OCI-LY3 (cell line): ENCODE results near the gene GJC3.
A peak's percentile ranks its signal among the peaks of the same experiment; 100 is the strongest.
"Not testable (repeated sequence)": the region's sequence is repeated elsewhere in the genome, so short reads cannot be mapped to it uniquely, and the experiment has no call there.

Experiments
- H2AFZ ChIP-seq: fragments of 200-600, 300-600 bp; shearing (Covaris generic); 2 replicates; pipeline ENCODE4 v1.6.0; 2014; ENCODE audit warnings: antibody characterized with exemption, low read depth, low read length
- H3K27ac ChIP-seq: fragments of 200-600, 300-600 bp; sonication (generic); 2 replicates; pipeline ENCODE4 v1.5.1; 2014; ENCODE audit warnings: mild to moderate bottlenecking, low read length, moderate library complexity, mixed read lengths
- H3K27me3 ChIP-seq: fragments of 200-600, 300-600 bp; sonication (generic); 2 replicates; pipeline ENCODE4 v1.6.1; 2014; ENCODE audit warnings: low read depth, low read length, mixed read lengths
- H3K36me3 ChIP-seq: fragments of 200-600, 300-600 bp; sonication (generic); replicated peaks from 2 replicates; pipeline ENCODE3; 2014; ENCODE audit warnings: low read depth, low read length, mixed read lengths
- H3K4me1 ChIP-seq: fragments of 300-600, 200-600 bp; sonication (generic); 2 replicates; pipeline ENCODE4 v1.6.1; 2014; ENCODE audit warnings: low read length, mixed read lengths
- H3K4me2 ChIP-seq: fragments of 200-600, 300-600 bp; sonication (generic); 2 replicates; pipeline ENCODE4 v1.6.1; 2014; ENCODE audit warnings: low read length, mixed read lengths
- H3K4me3 ChIP-seq: fragments of 300-600, 200-600 bp; sonication (generic); 2 replicates; pipeline ENCODE4 v1.5.1; 2014; ENCODE audit warnings: antibody characterized with exemption, mild to moderate bottlenecking, low read length, moderate library complexity
- H3K79me2 ChIP-seq: fragments of 300-600, 200-600 bp; shearing (Covaris generic); 2 replicates; pipeline ENCODE4 v1.6.1; 2014; ENCODE audit warnings: mild to moderate bottlenecking, low read length, mixed read lengths
- H3K9ac ChIP-seq: fragments of 300-600, 200-600 bp; shearing (Covaris generic); 2 replicates; pipeline ENCODE4 v1.6.0; 2014; ENCODE audit warnings: mild to moderate bottlenecking, low read length, moderate library complexity
- H3K9me3 ChIP-seq: fragments of 200-600, 300-600 bp; shearing (Covaris generic); 2 replicates; pipeline ENCODE4 v1.6.1; 2014; ENCODE audit warnings: low read length, mixed read lengths; ENCODE audit not compliant: insufficient read depth
- H4K20me1 ChIP-seq: fragments of 200-600, 300-600 bp; sonication (generic); 2 replicates; pipeline ENCODE4 v1.6.1; 2016; ENCODE audit warnings: low read length, mixed read lengths; ENCODE audit not compliant: insufficient read depth
- CTCF ChIP-seq: fragments of 200-600, 300-600 bp; sonication (generic); IDR thresholded peaks from 2 replicates; pipeline ENCODE4 v1.5.1; 2014; ENCODE audit warnings: antibody characterized with exemption, low read length, low read depth
- EZH2phosphoT487 ChIP-seq: fragments of 200-600 bp; shearing (Covaris generic); IDR thresholded peaks from 2 replicates; pipeline ENCODE4 v1.6.1; 2018; ENCODE audit warnings: antibody characterized with exemption, mixed run types, low read depth

GJC3 gene

DNA sequence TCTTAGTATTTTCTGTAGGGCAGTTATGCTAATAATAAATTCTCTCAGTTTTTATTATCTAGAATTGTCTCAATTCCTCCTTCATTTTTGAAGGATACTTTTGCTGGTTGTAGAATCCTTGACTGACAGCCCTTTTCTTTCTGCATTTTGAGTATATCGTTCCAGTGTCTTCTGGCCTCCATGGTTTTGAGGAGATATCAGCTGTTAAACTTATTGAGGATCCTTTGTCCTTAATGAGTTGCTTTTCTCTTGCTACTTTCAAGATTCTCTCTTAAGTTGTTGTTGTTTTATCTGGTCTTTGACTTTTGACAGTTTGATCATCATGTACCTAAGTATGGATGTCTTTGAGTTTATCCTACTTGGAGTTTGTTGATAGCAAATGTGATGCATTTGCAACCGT, 8.9 kb upstream of the GJC3 start:
- H3K4me2 ChIP-seq, result no peak overlapping the region
- no peaks in the 10 kb centered on the region for H3K4me1 ChIP-seq
- H3K9me3 ChIP-seq, result peaks cover 15% of the 10 kb centered on the region; the same call in 1 of the 2 replicates
- no peaks in the 10 kb centered on the region for H3K79me2 ChIP-seq
- H2AFZ ChIP-seq, result no peak overlapping the region
- TF ChIP-seq EZH2phosphoT487, result no peak
- TF ChIP-seq CTCF, result no peak
- H4K20me1 ChIP-seq, result no peaks in the 10 kb centered on the region
- no peak overlapping the region for H3K9ac ChIP-seq
- H3K27ac ChIP-seq, result no peak overlapping the region
- no peak overlapping the region for H3K4me3 ChIP-seq
- no peaks in the 10 kb centered on the region for H3K36me3 ChIP-seq
- H3K27me3 ChIP-seq, result peaks cover 31% of the 10 kb centered on the region

DNA sequence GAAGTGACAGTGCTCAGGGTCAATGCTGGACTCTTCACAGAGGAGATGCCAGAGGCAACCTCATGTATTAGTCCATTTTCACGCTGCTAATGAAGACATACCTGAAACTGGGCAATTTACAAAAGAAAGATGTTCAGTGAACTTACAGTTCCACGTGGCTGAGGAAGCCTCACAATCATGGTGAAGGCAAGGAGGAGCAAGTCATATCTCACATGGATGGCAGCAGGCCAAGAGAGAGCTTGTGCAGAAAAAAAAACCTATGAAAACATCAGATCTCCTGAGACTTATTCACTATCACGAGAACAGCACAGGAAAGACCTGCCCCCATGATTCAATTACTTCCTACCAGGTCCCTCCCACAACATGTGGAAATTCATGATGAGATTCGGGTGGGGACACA, 5.6 kb upstream of the GJC3 start:
- not testable (repeated sequence) for H3K4me1 ChIP-seq, H4K20me1 ChIP-seq, H3K79me2 ChIP-seq, H3K27ac ChIP-seq, H3K4me3 ChIP-seq, H3K36me3 ChIP-seq, H3K4me2 ChIP-seq, H3K9ac ChIP-seq
- H3K9me3 ChIP-seq, result peaks cover 15% of the 10 kb centered on the region; the same call in 1 of the 2 replicates
- peak overlapping the region; percentile 46; the same call in 1 of the 2 replicates for H2AFZ ChIP-seq
- peaks cover 21% of the 10 kb centered on the region for H3K27me3 ChIP-seq

- Histone ChIP-seq H3K27ac (no peak overlapping the region), H3K4me1 (peaks cover 12% of the 10 kb centered on the region), H3K4me3 (no peak overlapping the region), H3K27me3 (peaks cover 36% of the 10 kb centered on the region), H3K9ac (no peak overlapping the region), H3K36me3 (no peaks in the 10 kb centered on the region), H2AFZ (no peak overlapping the region; the same call in 1 of the 2 replicates), H3K4me2 (no peak overlapping the region), H3K9me3 (no peaks in the 10 kb centered on the region), H4K20me1 (no peaks in the 10 kb centered on the region), H3K79me2 (no peaks in the 10 kb centered on the region)
- TF ChIP-seq CTCF (no peak), EZH2phosphoT487 (no peak)
Observed at GRCh38 chr7:99930376-99930775, 956 bp upstream of the GJC3 start.

GRCh38 chr7:99929730-99930053, 272 bp upstream of the GJC3 start:
- Histone ChIP-seq H3K4me2 (peak overlapping the region; percentile 94), H3K79me2 (no peaks in the 10 kb centered on the region), H3K27ac (no peak overlapping the region), H3K27me3 (peaks cover 35% of the 10 kb centered on the region), H3K4me1 (peaks cover 12% of the 10 kb centered on the region), H2AFZ (peak overlapping the region; percentile 95), H3K9me3 (no peaks in the 10 kb centered on the region), H3K9ac (no peak overlapping the region), H3K36me3 (no peaks in the 10 kb centered on the region), H3K4me3 (peak overlapping the region; percentile 81), H4K20me1 (no peaks in the 10 kb centered on the region)
- TF ChIP-seq CTCF (no peak), EZH2phosphoT487 (no peak)

- Histone ChIP-seq H2AFZ (peak overlapping the region; percentile 95), H3K79me2 (no peaks in the 10 kb centered on the region), H3K27ac (no peak overlapping the region), H3K9me3 (no peaks in the 10 kb centered on the region), H3K4me3 (peak overlapping the region; percentile 81), H3K4me2 (peak overlapping the region; percentile 94; the same call in 1 of the 2 replicates), H3K4me1 (peaks cover 12% of the 10 kb centered on the region), H3K36me3 (no peaks in the 10 kb centered on the region), H3K9ac (no peak overlapping the region), H4K20me1 (no peaks in the 10 kb centered on the region), H3K27me3 (peaks cover 32% of the 10 kb centered on the region)
- TF ChIP-seq CTCF (no peak), EZH2phosphoT487 (no peak)
Observed at GRCh38 chr7:99928188-99928587, 1.2 kb downstream of the GJC3 start.
